ENCODE results near the gene PPL.

DNA sequence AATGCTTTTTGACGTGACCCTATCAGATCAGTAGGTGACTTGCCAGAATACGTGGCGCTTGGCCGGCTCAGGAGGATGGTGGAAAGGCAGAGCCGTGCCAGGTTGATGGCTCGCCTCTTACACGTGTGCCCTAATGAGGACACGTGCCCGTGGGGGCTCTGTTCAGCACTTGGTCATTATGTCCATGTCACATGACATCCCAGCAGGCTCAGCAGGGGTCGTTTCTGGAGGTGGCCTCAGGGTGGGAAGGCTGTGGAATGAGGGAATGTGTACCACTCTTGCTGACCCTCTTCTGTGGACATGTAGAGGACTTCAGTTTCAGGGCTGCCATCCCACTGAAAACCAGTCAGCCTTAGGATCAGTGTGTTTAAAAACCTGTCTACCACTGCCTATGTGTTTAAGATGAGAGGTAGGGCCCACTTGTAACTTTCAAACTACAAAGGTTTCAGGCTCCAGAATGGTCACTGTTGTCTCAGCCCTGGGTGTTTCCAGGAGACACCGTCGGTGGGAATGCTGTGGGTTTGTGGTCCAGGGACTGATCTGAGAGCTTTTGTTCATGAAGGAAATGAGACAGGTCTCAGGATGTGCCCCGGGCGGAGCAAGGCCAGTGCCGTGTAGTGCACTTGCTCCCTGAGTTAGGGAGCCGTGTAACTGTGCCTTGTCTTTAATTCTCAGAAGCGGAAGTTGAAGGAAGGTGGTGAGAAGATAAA, 77.6 kb downstream of the PPL start:
- TF ChIP-seq YY1 (IDR thresholded peaks at IDR 0.05; ENCODE audit: insufficient read depth, insufficient read length) (no peak), SUZ12 (IDR thresholded peaks at IDR 0.05; ENCODE audit: extremely low read depth, insufficient read depth, insufficient read length) (no peak), ZNF274 (IDR thresholded peaks at IDR 0.05; ENCODE audit: low read depth, low read length) (no peak)
